HG02759 (cell line): Measurements from ENCODE around the gene ZNF628.
"Not testable (repeated sequence)": the region's sequence is repeated elsewhere in the genome, so short reads cannot be mapped to it uniquely, and the experiment has no call there.

Experiments
- ATAC-seq: cut with Tn5 transposase; IDR thresholded peaks from one replicate; pipeline ENCODE4 v1.9.1; 2021; ENCODE audit warnings: mild to moderate bottlenecking, moderate library complexity; ENCODE audit not compliant: unreplicated experiment

The ZNF628 gene

DNA sequence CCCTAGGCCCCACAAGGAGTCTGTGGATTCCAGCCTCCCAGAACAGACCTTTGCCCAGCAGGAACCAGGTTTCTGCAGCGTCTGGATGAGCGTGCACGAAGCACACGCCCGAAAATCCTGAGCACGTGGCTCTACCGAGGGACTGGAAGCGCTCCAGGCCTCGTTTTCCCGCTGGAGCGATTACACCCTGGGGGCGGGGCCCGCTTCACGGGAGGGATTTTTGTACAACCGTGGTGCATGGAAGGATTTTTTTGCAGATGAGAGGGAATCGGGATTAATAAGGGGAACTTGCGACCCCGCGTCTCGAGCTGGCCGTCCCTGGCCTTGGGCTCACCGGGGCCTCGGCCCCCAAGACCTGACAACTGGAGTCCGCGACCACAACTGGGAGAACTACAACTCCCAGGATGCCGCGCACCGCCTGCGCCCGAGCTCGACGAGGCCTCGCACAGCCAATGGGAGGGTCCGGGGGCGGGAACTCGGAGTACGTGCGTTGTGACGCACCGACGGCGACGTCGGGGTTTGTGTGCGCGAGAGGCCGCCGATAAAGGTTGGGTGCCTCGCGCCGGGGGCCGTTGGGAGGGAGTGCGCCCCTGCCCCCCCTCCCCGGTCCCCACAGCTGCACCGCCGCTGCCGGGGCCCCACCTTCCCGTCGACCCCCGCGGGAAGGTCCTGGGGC lies at the start of gene ZNF628:
ZNF628 (plus strand) TSS at position 518 of the 676 bp plus-strand sequence. CDS start 3,294 bp downstream, outside the sequence.
- peak; percentile 91 for ATAC-seq

DNA sequence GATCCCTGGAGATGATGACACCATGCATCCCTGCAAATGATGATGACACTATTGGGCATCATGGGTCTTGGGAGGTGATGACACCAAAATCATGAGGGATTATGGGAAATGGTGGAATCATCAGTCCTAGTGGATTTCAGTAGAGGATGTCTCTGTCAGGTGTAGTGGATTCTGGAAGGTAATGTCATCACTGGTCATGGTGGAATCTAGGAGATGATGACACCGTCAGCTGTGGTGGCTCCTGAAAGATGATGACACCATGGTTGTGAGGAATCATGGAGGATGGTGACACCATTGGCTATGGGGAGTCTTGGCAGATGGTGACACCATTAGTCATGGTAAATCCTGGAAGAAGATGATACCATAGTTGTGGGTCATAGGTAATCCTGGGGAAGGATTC lies 45.2 kb upstream of the ZNF628 start:
- no peak for ATAC-seq

DNA sequence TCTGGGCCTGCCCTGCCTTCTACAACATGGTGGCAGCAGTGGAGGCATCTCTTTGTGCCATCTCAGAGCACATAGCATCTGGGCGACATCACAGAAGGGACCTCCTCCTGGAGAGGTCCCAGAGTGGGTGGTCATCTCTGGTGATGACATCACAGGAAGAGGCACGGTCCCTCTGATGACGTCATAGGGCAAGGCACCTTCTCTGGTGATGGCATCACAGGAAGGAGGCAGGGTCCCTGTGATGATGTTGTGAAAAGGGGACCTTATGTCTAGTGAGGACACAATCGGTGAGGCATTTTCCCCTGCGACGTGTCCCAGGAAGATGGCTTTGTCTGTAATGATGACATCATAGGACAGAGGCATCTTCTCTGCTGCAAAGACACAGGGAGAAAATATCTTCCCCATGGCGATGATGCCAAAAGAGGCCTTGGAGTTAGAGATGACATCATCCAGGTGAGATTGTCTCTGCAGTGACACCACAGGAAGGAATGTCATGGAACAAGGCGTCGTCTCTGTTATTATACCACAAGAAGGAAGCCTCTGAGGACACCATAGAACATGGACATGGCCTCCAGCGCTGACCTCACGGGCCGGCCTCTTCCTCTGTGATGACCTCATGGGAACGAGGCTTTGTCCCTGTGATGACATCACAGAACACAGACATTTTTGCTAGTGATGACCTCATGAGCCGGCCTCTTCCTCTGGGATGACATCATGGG lies 44.0 kb upstream of the ZNF628 start:
- no peak for ATAC-seq

DNA sequence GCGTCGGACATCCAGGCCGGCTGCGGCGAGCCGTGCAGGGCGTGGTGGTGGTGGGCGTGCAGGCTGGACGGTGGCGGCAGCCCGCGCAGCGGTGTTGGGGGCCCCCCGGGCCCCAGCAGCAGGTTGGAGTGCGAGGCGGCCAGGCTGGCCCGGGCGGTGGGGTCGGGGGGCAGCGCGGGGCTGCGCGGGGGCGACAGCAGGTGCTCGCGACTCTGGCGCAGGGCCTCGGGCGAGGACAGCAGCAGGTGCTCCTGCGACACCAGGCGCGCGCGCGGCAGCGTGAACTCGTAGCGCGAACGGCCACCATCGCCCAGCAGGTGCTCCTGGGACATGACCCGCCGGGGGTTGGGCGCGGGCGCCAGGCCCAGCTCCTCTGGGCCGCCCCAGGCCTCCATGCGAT lies 43.1 kb upstream of the ZNF628 start:
- ATAC-seq, result no peak

DNA sequence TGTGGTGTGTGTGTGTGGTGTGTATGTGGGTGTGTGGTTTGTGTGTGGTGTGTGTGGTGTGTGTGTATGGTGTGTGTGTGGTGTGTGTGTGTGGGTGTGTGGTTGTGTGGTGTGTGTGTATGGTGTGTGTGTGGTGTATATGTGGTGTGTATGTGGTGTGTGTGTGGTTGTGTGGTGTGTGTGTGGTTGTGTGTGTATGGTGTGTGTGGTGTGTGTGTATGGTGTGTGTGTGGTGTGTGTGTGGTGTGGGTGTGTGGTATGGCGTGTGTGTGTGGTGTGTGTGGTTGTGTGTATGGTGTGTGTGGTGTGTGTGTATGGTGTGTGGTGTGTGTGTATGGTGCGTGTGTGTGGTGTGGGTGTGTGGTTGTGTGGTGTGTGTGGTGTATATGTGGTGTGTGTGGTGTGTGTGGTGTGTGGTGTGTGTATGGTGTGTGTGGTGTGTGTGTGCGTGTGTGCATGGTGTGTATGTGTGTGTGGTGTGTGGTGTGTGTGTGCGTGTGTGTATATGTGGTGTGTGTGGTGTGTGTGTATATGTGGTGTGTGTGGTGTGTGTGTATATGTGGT lies 42.0 kb upstream of the ZNF628 start:
- ATAC-seq, result no peak

DNA sequence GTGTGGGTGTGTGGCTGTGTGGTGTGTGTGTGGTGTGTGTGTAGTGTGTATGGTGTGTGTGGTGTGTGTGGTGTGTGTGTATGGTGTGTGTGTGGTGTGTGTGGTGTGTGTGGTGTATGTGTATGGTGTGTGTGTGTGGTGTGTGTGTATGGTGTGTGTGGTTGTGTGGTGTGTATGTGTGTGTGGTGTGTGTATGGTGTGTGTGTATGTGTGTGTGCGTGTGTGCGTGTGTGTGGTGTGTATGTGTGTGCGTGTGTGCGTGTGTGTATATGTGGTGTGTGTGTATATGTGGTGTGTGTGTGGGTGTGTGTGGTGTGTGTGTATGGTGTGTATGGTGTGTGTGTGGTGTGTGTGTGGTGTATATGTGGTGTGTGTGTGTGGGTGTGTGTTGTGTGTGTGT lies 41.4 kb upstream of the ZNF628 start:
- no peak for ATAC-seq

DNA sequence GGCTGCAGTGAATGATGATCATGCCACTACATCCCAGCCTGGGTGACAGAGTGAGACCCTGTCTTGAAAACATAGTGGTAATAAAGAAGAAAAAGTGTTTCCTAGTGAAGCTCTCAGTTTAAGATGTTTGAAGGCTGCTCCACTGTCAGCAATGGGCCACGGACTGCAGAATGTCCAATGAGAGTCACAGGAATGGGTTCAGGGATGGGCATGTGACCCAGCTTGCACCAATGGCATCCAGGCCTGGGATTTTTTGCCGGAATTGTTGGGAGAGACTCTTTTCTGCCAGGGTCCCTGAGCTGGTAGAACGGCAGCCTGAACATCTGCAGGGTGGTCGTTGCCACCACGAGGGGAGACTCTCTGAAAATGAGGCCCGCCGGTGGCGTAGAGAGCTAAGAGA lies 39.6 kb upstream of the ZNF628 start:
- ATAC-seq, result no peak

DNA sequence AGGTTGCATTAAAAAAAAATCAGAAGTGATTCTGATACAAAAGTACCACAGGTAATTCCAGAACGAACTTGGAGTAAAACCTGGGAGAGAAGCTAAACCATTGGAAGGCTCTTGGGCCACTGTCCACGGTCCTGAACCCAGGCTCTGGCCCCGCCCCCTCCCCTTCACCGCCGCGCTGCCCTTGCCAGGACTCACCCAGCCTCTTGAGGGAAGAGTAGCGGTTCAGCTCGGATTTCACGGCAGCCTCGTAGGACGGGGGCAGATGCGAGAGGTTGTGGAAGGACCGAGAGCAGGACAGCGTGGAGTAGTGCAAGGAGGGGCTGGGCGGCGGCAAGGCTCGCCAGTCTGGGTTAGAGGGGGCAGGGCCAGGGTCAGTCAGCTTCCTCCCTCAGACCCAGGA lies 39.0 kb upstream of the ZNF628 start:
- no peak for ATAC-seq

DNA sequence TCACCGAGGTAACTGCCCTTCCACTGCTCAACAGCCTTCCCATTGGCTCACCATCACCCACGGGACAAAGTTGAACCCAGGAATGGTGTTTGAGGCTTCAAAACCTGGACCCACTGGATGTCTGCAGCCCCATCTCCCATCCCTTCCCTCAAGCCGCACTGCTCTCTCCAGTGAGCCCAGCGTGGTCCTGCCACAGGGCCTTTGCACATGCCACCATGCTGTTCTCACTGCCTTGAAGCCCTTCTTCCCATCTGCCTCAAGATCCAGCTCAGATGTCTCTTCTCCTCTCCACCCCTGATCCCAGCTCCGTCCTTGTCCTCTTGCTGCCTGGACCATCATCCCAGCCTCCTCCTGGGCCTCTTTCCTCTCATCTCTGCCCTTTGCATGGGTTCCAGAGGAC lies 37.4 kb upstream of the ZNF628 start:
- no peak for ATAC-seq

DNA sequence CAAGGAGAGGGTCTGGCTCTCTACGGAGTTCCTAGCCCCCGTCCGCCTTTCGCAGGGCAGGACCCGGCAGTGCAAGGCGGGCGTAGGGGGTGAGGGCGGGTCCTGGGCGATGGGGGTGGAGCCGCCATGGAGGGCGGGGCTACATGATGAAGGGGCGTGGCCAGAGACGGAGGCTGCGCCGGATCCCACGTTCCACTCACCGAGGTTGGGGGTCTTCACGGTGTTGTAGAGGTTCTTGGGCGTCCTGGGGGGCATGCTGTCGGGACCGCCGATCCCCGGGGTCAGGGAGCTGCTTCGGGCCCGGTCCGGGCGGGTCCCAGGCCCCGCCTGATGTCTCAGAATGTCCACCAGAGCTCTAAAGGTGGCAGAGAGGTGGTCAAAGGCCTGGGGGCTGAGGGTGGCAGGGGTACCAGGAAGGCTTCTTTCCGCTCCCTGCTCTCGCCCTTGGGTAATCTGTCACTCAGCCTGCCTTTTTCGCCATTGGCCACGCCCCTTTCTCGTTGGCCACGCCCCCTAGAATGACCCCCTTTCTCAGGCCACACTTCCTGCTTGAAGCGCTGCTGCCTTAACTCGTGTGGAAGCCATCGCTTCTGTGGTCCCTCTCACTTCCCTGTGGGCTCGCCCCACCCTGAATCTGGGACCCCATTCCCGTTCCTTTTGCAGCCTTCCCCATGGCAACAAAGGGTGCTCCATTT lies 35.9 kb upstream of the ZNF628 start:
- no peak for ATAC-seq

DNA sequence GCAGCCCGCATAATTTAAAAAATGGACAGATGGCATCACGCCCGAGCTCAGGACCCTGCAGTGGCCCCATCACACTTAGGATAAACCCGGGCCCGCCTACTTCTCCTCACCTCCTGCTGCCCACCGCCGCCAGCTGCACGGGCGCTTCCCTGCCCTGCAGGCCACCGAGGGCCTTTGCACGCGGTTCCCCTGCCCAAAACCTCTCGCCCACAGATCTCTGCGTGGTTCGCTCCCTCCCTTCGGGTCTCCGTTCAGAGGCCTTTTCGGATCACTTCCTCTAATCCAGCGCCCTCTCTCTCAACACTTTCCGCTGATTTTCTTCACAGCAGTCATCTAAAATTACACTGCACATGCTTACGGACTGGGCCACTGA lies 35.1 kb upstream of the ZNF628 start:
- no peak for ATAC-seq

DNA sequence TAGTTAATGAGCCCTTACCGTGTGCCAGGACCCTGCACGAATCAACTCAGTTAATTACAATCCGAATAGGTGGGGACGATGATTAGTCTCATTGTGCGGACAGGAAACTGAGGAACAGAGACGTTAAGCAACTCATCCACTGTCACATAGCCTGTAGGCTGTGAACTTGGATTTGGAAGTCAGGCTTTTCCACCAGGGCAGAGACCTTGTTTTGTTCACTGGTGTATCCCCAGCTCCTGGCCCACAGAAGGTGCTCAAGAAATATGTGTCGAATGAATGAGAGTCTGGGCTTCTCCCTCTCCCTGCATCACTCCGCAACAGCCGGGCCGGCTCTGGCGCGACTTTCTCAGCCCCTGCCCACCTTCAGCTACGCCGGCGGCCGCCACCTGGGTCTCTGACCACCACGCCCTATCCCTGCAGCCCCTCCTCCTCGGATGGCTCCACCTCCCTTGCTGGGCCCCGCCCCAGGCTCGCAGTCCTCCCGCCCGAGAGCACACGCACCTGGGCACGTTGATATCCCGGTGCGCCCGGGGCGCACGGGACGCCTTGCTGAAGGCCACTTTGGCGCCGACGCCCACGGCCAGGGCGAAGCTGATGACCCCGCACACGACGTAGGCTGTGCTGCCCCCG lies 34.6 kb upstream of the ZNF628 start:
- no peak for ATAC-seq

DNA sequence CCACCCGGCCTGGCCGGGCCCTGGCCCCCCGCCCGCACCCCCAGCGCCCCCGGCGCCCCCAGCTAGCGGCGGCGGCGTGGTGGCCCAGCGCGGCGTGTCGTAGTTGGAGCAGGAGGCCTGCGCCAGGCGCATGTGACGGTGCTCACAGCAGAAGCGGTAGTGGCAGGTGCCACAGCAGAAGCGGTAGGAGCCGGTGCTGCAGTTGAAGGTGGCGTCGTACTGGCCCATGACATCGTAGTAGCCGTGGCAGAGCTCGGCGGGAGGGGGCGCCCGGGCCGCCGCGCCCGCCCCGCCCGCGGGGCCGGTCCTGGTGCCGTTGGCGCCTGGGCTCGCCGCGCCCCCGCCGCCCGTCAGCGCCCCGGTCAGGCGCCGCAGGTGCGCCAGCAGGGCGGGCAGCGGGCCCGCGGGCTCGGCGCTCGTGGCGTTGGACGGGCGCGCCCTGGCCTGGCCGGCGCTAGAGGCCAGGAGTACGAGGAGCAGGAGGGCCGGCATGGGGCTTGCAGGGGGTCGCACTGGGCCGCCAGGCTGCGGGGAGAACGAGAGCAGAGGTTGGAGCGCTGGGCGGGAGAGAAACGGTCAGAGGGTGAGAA lies 34.0 kb upstream of the ZNF628 start:
- ATAC-seq, result no peak

DNA sequence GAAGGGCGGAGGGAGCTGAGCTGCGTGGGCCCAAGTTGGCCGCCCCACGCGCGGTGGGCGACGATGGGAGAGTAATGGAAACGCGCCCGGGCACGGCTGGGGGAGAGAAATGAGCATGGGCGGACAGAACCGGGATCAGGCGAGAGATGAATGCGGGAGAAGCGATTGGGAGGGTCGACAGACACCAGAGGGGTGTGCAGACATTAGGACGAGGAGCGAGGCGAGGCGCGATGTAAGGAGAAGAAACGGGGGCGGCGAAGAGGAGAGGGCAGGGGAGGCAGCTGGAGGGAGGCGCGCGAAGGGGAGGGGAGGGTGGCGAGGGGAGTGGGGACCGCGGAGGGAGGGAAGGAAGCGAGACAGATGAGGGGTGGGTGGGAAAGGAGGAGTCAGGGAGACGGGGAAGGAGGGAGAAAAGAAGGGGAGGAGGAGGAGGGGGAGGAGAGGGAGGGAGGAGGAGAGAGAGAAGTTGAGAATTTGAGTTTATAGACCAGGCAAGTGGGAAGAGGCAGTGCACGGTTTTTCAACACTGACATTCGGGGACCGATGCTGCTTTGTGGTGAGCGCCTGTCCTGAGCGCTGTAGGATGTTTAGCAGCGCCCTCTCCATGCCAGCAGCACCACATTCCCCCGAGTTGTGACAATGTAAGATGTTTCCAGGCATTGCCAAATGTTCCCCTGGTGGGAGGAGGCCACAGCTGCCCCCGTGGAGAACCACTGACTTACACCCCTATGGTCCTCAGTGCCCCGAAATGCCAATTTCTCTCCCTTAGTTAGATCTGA lies 33.2 kb upstream of the ZNF628 start, which contains the start of gene SHISA7:
SHISA7 (minus strand) TSS at position 256 of the 779 bp plus-strand sequence. CDS start 437 bp downstream, outside the sequence.
- ATAC-seq, result no peak

DNA sequence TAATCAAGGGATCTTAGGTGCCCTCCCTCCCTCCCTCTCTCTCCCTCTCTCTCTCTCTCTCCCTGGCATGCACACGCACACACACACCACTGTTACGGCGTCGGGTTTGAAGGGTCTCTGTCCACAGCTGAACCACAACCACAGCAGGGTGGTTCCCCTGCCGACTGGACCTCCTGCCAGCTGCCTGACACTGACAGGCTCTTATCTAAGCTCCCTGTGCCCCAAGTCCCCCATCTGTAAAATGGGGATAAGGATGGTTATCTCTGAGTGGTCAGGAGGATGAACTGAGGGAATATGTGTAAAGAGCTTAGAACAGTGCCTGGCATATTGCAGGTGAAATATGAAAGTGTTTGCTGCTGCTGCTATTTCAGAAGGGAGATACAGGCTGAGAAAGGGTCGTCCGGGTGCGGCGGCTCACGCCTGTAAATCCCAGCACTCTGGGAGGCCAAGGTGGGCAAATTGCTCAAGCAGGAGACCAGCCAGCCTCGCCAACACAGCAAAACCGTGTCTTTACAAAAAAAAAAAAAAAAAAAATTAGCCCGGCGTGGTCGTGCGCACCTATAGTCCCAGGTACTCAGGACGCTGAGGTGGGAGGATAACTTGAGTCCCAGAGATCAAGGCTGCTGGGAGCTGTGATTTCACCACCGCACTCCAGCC lies 32.5 kb upstream of the ZNF628 start:
- no peak for ATAC-seq

DNA sequence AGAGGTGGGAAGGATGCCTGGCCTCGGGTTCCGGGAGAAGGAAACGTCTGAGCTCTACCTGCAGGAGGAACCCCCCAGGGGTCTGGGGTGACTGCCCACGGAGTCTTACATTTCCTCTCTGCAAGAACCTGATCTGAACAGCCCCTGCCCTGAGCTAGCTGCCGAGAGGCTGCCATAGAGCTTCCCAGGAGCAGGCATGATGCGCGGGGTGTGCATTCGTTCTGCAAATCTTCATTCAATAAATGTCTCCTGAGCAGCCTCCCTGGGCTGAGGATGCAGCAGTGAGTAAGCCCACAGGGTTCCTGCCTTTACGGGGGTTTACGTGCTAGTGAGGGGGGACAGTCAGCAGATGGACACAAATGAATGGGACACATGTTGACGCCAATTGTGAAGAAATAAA lies 31.8 kb upstream of the ZNF628 start:
- ATAC-seq, result no peak

DNA sequence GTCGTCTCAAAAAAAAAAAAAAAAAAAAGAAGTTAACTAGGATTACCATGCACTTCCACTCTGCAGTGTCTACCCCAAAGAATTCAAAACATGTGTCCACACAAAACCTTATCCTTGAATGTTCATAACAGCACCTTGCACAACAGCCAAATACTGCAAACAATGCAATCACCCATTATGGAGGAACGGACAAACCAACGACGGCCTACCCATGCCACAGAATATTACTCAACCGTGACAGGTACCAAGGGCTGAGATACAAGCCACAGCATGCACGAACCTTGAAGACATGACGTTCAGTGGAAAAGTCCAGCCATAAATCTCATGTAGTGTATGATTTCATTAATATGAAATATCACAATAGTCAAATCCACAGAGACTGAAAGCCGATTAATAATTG lies 30.4 kb upstream of the ZNF628 start:
- no peak for ATAC-seq

DNA sequence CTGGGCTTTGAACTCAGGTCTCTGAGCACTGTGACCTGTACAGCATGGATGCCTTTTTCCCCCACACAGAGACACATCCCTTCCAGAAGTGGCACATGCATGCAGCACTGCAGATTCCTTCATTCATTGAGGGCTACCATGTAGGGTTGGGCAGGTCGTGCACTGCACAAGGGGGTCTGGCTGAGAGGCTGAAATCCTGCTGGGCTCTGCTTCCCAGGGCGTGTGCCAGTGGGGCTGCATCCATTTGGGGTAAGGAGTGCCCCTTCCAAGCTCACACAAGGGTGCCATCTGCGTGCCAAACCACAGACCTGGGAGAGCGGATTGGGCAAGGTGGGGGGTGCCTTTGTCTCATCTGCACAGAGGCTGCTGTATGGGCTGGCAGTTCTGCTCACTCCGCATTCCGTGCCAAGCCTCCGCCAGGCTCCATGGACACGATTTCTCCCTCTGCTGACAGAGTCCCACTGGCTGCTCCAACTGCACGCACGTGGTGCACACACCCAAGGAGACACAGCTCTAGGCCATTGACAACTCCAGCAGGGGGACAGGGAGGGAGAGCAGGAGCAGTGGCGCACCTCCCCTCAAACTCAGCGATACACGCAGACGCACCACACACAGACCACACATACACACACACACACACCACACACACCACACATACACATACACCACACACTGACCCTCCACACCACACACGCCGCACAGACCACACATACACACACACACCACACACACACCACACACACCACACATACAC lies 28.8 kb upstream of the ZNF628 start:
- no peak for ATAC-seq

DNA sequence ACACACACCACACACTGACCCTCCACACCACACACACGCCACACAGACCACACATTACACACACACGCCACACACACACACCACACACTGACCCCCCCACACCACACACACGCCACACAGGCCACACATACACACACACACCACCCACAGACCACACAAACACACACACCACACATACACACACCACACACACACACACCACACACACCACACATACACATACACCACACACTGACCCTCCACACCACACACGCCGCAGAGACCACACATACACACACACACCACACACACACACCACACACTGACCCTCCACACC lies 28.3 kb upstream of the ZNF628 start:
- not testable (repeated sequence) for ATAC-seq
